HTR-8/SVneo (cell line): ENCODE data around the gene ALK.
A peak's percentile ranks its signal among the peaks of the same experiment; 100 is the strongest.
"Not testable (repeated sequence)": the region's sequence is repeated elsewhere in the genome, so short reads cannot be mapped to it uniquely, and the experiment has no call there.

ENCODE experiments used
- DNase-seq: peaks from one replicate; pipeline ENCODE4 v3.0.0; 2011; ENCODE audit warnings: low spot score, mixed read lengths; ENCODE audit not compliant: insufficient read length
- FAIRE-seq: peaks from 2 replicates; lab custom pipeline; 2011; peaks lifted over from hg19 to GRCh38; lab: Jason Lieb, UNC

ALK gene

DNA sequence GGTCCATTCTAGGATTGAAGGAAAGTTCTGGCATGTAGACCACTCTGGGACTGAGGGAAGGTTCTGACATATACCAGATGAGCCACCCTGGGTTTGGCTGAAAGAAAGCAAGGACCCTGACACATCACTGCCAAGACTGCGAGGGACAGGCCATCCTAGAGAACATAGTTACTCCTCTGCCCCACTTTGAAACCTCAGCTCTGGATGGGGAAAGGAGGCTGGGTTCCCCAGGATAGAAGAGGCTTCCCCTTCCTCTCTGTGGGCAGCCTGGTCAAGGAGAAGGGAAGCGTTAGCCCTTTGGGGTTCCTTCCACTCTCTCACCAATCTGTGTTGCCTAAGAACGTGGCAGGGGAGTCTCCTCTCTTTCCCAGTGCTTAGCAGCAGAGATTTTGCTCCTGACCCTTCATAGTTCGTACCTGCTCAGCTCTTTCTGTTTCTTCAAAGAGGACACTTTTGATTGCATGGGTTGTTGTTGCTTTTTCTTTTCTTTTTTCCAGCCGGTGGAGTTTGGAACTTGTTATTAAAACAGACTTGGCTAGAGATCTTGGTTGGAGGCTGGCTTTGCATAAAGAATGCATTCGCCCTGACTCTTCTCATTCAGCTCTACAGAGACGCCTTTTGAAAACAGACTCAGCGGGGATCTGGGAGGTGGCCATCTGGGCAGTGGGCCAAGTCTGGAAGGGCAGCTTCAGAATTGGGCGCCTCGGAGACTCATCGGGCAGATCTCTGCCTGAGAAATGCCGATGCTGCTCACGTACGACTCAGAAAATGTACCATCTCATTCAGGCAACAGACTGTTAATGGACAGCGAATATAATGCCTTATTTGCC is 640.1 kb downstream of the ALK start:
- FAIRE-seq: no peak
- DNase-seq: peak; percentile 37

- FAIRE-seq: no peak
- DNase-seq: no peak
These were observed 642.4 kb downstream of the ALK start for GRCh38 chr2:29278966-29279365.

DNA sequence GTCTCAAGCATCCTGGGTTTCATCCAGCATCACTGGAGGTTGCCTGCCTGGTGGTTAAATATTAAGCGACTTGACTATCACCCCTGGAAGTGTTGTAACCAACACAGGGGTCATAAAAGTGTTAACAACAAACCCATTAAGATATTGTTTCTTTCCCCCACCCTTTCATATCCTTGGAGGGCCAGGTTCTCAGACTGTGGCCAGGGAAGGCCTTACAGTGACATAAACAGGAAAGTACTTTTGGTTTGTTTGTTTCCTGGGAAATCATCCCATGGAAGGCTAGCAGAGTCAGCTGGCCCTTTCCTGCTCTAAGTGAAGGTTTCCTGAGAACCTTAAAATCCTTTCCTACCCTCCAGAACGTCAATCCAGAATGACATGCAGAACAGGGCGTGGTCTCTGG is 645.2 kb downstream of the ALK start:
- FAIRE-seq (no peak), DNase-seq (no peak)

GRCh38 chr2:29275186-29275585 is 646.2 kb downstream of the ALK start:
- DNase-seq: no peak
- FAIRE-seq: peak; percentile 9

GRCh38 chr2:29273685-29274611 is 647.4 kb downstream of the ALK start:
- DNase-seq (no peak), FAIRE-seq (no peak)

DNA sequence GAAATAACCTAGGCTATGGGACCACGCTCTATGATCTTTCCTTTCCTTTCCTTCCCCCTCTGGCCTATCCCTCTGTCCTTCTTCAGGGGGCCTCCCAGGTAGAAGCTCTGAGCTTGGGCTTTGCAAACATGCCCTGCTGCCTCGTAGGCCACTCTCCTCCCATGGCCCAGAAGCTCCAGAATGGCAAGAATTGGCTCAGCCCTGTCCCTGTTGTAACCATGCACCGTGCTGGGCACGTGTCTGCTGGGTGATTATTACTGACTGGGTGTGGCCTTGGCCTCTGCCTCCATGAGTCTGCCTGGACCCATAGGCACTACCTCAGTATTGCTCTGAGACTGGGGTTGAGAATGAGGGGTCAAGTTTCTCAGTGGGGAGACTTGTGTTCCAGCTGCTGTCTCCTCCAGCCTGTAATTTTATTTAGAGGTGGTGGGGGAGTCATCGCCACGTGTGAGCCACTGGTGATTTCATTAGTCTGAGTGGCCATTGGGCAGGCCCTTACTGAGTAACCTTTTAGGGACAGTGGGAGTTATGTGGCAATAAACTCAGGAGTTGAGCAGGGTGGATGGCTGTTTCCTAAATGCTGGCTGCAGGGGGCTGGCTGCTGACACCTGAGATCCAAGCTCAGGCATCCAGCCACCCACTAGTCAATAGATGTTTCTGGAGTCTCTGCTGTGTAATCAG is 648.2 kb downstream of the ALK start:
- FAIRE-seq (no peak), DNase-seq (no peak)

DNA sequence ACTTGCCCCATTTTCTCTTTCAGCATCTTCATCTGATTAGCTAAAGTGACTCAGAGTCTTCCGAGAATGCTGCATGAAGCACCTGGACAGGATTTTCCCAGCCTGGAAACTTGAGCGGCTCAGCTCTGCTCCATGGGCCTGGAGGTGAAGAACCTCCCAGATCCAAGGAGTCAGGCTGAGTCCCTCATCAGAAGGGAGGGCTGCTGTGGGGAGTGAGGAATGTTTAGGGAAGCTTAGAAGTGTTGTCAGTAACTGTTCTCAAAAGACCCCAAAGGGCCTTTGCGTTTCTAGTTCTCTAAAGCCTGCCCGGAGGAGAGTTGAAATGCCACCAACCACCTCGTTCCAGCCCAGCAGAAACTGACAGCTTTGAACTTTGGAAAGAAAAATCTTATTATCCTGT is 649.1 kb downstream of the ALK start:
- FAIRE-seq: no peak

DNA sequence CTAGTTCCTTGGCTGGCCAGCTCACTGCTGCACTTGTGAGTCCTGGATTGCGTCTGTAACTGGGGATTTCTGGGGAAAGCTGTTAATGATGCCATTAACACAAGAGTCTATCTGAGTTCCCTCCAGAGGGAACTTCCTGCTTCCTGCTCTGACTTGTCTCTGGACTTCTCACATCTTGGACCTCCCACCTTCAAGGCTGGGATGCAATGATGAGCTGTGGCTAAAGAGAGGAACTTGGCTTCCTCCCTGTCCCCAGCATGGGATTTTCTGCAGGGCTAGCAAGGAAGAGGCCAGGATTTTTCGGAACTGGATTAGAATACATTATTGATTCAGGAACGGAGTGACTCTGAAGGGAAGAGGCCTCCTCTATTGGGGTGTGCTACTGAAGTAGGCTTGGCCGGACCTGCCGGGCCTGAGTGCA is 650.7 kb downstream of the ALK start:
- DNase-seq (no peak), FAIRE-seq (no peak)

More for the DNA sequence above, 649.1 kb downstream of the ALK start:
- no peak for DNase-seq

GRCh38 chr2:29269765-29270109 is 651.6 kb downstream of the ALK start:
- FAIRE-seq (no peak), DNase-seq (no peak)

DNA sequence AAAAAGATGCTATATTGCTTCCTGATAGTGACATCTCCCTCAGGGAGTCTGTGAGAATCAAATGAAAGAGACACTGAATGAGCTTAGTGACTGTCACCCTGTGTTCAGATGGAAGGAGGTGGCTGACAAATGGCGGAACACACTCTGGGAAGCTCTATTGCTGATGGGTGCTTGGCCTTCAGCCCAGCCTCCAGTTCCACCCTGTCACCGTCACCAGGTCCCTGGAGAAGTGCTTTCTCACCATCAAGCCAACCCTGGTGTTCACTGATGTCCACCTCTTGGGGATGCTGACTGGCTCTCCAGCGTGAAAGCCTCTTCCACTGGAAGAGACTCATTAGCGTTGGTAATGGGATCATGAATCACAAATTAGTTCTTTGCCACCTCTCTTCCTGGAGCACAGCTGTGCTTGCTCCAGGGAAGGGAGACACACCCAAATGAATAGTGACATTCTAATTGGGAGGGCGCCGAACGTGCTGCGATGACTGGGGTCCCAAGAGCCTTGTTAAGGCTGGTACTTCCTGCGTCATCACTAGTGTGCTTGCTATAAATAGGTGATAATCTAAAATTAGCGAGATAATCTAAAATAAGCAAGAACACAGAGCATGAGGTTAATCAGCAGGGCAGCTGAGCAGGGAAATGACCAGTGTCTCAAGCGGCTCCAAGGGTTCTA is 652.2 kb downstream of the ALK start:
- FAIRE-seq: peak; percentile 4
- DNase-seq: no peak

DNA sequence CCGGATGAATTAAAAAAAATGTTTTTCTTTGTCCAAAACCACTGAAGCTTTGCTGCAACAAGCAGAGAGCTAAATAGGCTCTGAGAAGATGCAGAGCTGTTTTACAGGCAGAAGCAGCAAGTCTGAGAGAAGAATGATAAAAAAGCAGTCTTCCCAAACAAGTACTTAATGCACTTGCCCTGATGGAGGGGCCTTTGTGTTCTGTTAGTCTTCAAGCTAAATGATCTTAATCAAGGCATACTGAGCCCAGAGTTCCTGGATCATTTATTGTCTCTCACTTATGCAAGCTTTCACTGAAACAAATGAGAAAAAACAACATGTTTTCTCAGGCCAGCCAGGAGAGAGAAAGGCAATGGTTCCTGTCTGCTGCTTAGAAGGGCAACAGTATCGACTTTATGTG is 653.7 kb downstream of the ALK start:
- DNase-seq (no peak), FAIRE-seq (no peak)

- FAIRE-seq (no peak), DNase-seq (no peak)
These were observed 657.5 kb downstream of the ALK start for GRCh38 chr2:29263886-29264285.

- FAIRE-seq (no peak), DNase-seq (no peak)
These were observed 658.6 kb downstream of the ALK start for GRCh38 chr2:29262681-29263260.

- no peak for FAIRE-seq
- DNase-seq: no peak
These were observed 660.4 kb downstream of the ALK start for GRCh38 chr2:29261003-29261402.

DNA sequence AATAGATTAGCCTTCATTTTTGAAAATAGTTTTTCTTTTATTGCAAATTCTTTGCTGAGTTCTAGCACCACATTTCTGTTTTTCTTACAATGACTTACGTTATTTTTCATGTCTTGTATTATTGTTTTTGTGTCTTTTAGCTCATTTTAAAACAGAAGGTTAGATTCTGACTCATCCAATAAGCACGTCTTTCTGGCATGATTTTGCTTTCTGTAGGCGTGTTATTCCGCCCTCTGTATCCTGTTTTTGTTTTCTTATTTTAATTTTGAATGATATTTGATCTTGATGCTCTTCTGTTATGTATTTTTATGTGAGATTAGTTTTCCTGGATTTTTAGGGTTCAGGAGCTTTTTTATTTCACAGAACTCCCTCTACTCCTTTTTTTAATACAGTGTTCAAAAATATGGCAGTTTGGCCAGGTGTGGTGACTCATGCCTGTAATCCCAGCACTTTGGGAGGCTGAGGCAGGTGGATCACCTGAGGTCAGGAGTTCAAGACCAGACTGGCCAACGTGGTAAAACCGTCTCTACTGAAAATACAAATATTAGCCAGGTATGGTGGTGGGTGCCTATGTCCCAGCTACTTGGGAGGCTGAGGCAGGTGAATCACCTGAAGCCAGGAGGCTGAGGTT is 661.1 kb downstream of the ALK start:
- DNase-seq (peak; percentile 39), FAIRE-seq (no peak)

DNA sequence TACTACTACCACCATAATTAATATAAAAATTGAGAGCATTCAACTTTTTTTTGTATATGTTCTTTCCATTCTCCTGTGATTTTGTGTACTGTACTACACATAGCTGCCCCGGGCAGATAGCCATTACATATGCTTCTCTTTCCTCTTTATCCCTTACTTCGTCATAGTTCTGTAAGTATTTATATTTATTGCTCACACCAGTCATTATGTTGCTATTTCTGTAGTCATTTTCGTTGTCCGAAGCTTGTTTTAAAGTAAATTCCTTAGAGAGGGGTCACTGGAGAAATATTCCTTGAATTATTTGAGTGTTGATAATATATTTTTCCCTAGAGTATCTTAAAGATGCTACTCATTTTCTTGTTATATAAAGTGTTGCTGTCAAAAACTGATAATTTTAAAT is 662.2 kb downstream of the ALK start:
- DNase-seq (no peak), FAIRE-seq (no peak)

DNA sequence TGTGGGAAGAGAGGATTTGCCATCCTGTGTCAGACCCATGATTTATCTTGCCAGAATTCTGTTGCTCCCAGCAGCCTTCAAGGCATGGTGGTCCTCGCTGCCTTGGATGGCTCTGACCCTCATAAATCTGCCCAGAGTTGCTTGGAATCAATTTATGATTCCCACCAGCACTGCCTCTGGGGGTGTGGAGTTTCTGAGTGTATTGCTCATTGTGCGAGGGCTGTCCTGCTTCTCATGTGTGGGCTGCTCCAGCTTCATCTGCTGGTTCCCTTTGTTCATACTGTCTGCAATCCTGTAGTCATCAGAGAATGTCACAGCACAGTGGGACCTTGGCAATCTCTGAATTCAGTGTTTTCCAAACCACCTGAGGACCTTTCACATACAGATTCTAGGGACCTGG is 666.4 kb downstream of the ALK start:
- DNase-seq: no peak
- FAIRE-seq: no peak

GRCh38 chr2:29253495-29254275 is 667.7 kb downstream of the ALK start:
- not testable (repeated sequence) for FAIRE-seq, DNase-seq

DNA sequence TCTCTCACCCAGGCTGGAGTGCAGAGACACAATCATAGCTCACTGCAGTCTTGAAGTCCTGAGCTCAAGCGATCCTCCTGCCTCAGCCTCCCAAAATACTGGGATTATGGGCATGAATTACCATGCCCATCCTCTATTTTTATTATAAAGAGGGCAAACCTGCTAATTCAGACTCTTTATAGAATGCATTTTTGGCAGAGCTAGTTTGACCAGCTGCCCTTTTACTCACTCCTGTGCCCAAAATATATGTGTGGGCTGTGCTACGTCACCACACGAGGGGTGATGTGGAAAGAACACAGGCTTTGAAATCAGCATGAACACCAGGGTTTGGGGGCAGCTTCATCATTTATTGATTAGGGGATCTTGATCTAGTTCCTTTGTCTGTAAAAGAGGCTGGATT is 668.4 kb downstream of the ALK start:
- DNase-seq (no peak), FAIRE-seq (no peak)
